HCT116 (cell line): Measurements from ENCODE around the gene CLN5. TPM values are rescaled to one million over a fixed set of nuclear protein-coding genes. Genes with fewer than 3 reads are reported as not detected.

Source experiments
- ATAC-seq: fragments of 200-7000 bp; cut with Tn5 transposase; 2 replicates; pipeline ENCODE4 v1.9.1; 2020; ENCODE audit warnings: mild to moderate bottlenecking, moderate library complexity
- BruUV-seq: library from RNA; stranded (reverse); fragments of 400-500 nt; replicated peaks from 2 replicates; lab custom pipeline; 2021; lab: Mats Ljungman, UMichigan
- CTCF ChIA-PET: fragments of 300-600 bp; sonication (Branson Sonifier 250); formaldehyde crosslinking; loops from one replicate; lab custom pipeline; 2021; ENCODE audit warnings: antibody characterized with exemption; lab: Charles Lee
- POLR2A ChIA-PET: fragments of 300-600, 350-600 bp; sonication (Branson Sonifier 250); formaldehyde crosslinking; loops from one replicate; lab custom pipeline; 2021; ENCODE audit warnings: antibody characterized with exemption; lab: Charles Lee
- RAD21 ChIA-PET, 2 experiments: fragments of 300-600 bp; sonication (Branson Sonifier 250); formaldehyde crosslinking; loops; one replicate each; lab custom pipeline; 2023; ENCODE audit warnings: low total read pairs in 2 of 2; ENCODE audit not compliant: uncharacterized antibody in 2 of 2, unreplicated experiment in 2 of 2, low non-redundant PET in 1 of 2; lab: Charles Lee
- DNase-seq: peaks from one replicate; pipeline ENCODE4 v3.0.0-alpha.2; 2010; ENCODE audit warnings: low read depth, low spot score
- H2AFZ ChIP-seq: fragments of 200-600 bp; shearing (Covaris generic), sonication (generic); 2 replicates; pipeline ENCODE4 v1.6.1; 2017; ENCODE audit warnings: low read depth, mixed run types, mixed read lengths, antibody characterized with exemption, low read length; ENCODE audit not compliant: poor library complexity, severe bottlenecking
- H3K27ac ChIP-seq: 2 replicates; pipeline ENCODE4 v1.5.1; 2012; ENCODE audit warnings: low read depth, low read length
- H3K27me3 ChIP-seq: fragments of 200-600 bp; sonication (generic); 2 replicates; pipeline ENCODE4 v1.6.1; 2016; ENCODE audit warnings: mixed run types, low read length, mixed read lengths; ENCODE audit not compliant: insufficient read depth
- H3K36me3 ChIP-seq, 2 experiments: fragments of 200-500 bp in 1 of 2; fragments of 200-600 bp in 1 of 2; sonication (Bioruptor generic) in 1 of 2; sonication (generic) in 1 of 2; 2 replicates each; pipeline versions ENCODE4 v1.5.1 to v1.6.1; 2014 to 2016; ENCODE audit warnings: low read length in 2 of 2, inconsistent platforms in 1 of 2, mixed read lengths in 1 of 2, mixed run types in 1 of 2; ENCODE audit not compliant: insufficient read depth in 2 of 2, control insufficient read depth in 1 of 2
- H3K4me1 ChIP-seq, 2 experiments: fragments of 200-600 bp in 1 of 2; sonication (generic) in 1 of 2; 2 replicates each; pipeline versions ENCODE4 v1.5.1 to v1.6.1; 2012 to 2017; ENCODE audit warnings: low read length in 2 of 2, inconsistent platforms in 1 of 2, mild to moderate bottlenecking in 1 of 2, mixed read lengths in 1 of 2, mixed run types in 1 of 2, moderate library complexity in 1 of 2; ENCODE audit not compliant: insufficient read depth in 2 of 2, control insufficient read depth in 1 of 2
- H3K4me2 ChIP-seq: fragments of 200-600 bp; sonication (generic); 2 replicates; pipeline ENCODE4 v1.6.1; 2017; ENCODE audit warnings: mixed run types, low read length, mixed read lengths
- H3K4me3 ChIP-seq, 2 experiments: fragments of 200-600 bp in 1 of 2; sonication (generic) in 1 of 2; replicated peaks in 1 of 2; 2 replicates each; pipeline ENCODE4 v1.5.1; 2011 to 2016; ENCODE audit warnings: low read length in 2 of 2, control low read depth in 1 of 2, low read depth in 1 of 2, mild to moderate bottlenecking in 1 of 2, mixed read lengths in 1 of 2, mixed run types in 1 of 2
- H3K79me2 ChIP-seq: fragments of 200-600 bp; sonication (generic); 2 replicates; pipeline ENCODE4 v1.6.1; 2017; ENCODE audit warnings: mild to moderate bottlenecking, mixed run types, low read length, moderate library complexity, mixed read lengths; ENCODE audit not compliant: insufficient read depth
- H3K9ac ChIP-seq: fragments of 200-600 bp; sonication (generic); 2 replicates; pipeline ENCODE4 v1.6.1; 2016; ENCODE audit warnings: low read length, mixed read lengths
- H3K9me2 ChIP-seq: fragments of 200-600 bp; sonication (generic), shearing (Covaris generic); 2 replicates; pipeline ENCODE4 v1.6.1; 2017; ENCODE audit warnings: mixed run types, mild to moderate bottlenecking, moderate library complexity; ENCODE audit not compliant: insufficient read depth
- H3K9me3 ChIP-seq, 2 experiments: fragments of 200-500 bp in 1 of 2; fragments of 200-600 bp in 1 of 2; sonication (Bioruptor generic) in 1 of 2; sonication (generic) in 1 of 2; 2 replicates each; pipeline ENCODE4 v1.6.1; 2014 to 2017; ENCODE audit warnings: low read length in 2 of 2, mixed read lengths in 2 of 2, inconsistent platforms in 1 of 2, low read depth in 1 of 2, mild to moderate bottlenecking in 1 of 2, mixed run types in 1 of 2, moderate library complexity in 1 of 2; ENCODE audit not compliant: control insufficient read depth in 1 of 2, insufficient read depth in 1 of 2
- H4K20me1 ChIP-seq: fragments of 200-600 bp; sonication (generic), shearing (Covaris generic); 2 replicates; pipeline ENCODE4 v1.6.1; 2017; ENCODE audit warnings: mixed run types, mild to moderate bottlenecking, moderate library complexity; ENCODE audit not compliant: insufficient read depth
- CBX3 ChIP-seq: IDR thresholded peaks from 2 replicates; pipeline ENCODE4 v1.6.1; 2012; ENCODE audit warnings: low read depth
- CTCF ChIP-seq, 3 experiments: fragments of 200-600 bp in 1 of 3; sonication (generic) in 1 of 3; IDR thresholded peaks in 2 of 3; conservative IDR thresholded peaks in 1 of 3; 2 replicates each; pipeline ENCODE4 v1.5.1; 2012 to 2017; ENCODE audit warnings: low read depth in 2 of 3, low read length in 2 of 3, antibody characterized with exemption in 1 of 3, borderline replicate concordance in 1 of 3, control low read depth in 1 of 3, mild to moderate bottlenecking in 1 of 3, mixed read lengths in 1 of 3, mixed run types in 1 of 3, moderate library complexity in 1 of 3; ENCODE audit not compliant: insufficient read depth in 1 of 3
- EZH2 ChIP-seq: fragments of 200-600 bp; sonication (generic); IDR thresholded peaks from 2 replicates; pipeline ENCODE4 v1.6.1; 2017; ENCODE audit warnings: antibody characterized with exemption, mixed run types
- FOSL1 ChIP-seq: IDR thresholded peaks from 2 replicates; pipeline ENCODE4 v1.6.1; 2012; ENCODE audit warnings: low read depth
- POLR2A ChIP-seq: IDR thresholded peaks from 2 replicates; pipeline ENCODE4 v1.7.0; 2011; ENCODE audit warnings: borderline replicate concordance; ENCODE audit not compliant: insufficient read depth, insufficient read length; ENCODE audit errors: extremely low read depth
- POLR2AphosphoS5 ChIP-seq: IDR thresholded peaks from 2 replicates; pipeline ENCODE4 v1.6.1; 2011; ENCODE audit warnings: mild to moderate bottlenecking, low read depth, low read length, moderate library complexity
- REST ChIP-seq: IDR thresholded peaks from 2 replicates; pipeline ENCODE4 v1.6.1; 2012; ENCODE audit warnings: low read depth
- SIN3A ChIP-seq: IDR thresholded peaks from 2 replicates; pipeline ENCODE4 v1.6.1; 2012; ENCODE audit warnings: low read depth
- TCF7L2 ChIP-seq: IDR thresholded peaks from 2 replicates; pipeline ENCODE4 v1.7.0; 2011; ENCODE audit warnings: borderline replicate concordance, inconsistent platforms; ENCODE audit not compliant: insufficient read depth, insufficient read length; ENCODE audit errors: extremely low read depth
- YY1 ChIP-seq: IDR thresholded peaks from 2 replicates; pipeline ENCODE4 v1.6.1; 2011; ENCODE audit warnings: low read length, low read depth, moderate library complexity, mild to moderate bottlenecking; ENCODE audit not compliant: insufficient replicate concordance; ENCODE audit errors: extremely low read depth
- ZBTB33 ChIP-seq: IDR thresholded peaks from 2 replicates; pipeline ENCODE4 v1.6.1; 2011; ENCODE audit warnings: mild to moderate bottlenecking, low read length, moderate library complexity; ENCODE audit not compliant: insufficient replicate concordance; ENCODE audit errors: extremely low read depth
- ZFX ChIP-seq: fragments of 450-650 bp; IDR thresholded peaks from 2 replicates; pipeline ENCODE4 v1.6.1; 2017
- intact Hi-C: fragments of 100-400 bp; cut with micrococcal nuclease; formaldehyde crosslinking; loops from 2 replicates; pipeline ENCODE4 v1.10.0; 2022
- total RNA-seq: library from RNA; stranded (reverse); gene quantifications from one replicate; pipeline ENCODE4 v1.2.1, GENCODE V29; 2021; ENCODE audit not compliant: unreplicated experiment

CLN5 gene
- total RNA-seq, 1 experiment from 2014 or later, result 21.4 TPM

GRCh38 chr13:77047649-77048343 is 55.9 kb downstream of the CLN5 start:
- TF ChIP-seq FOSL1, result no peak
- no peak for TF ChIP-seq ZFX
- TF ChIP-seq TCF7L2, result no peak
- TF ChIP-seq CTCF (IDR thresholded peaks at IDR 0.05 in 2 of 3, conservative IDR thresholded peaks at IDR 0.05 in 1 of 3; ENCODE audit: borderline replicate concordance in 1 of 3, insufficient read depth in 1 of 3, low read depth in 2 of 3, low read length in 2 of 3), result no peak
- TF ChIP-seq POLR2AphosphoS5, result no peak
- no peak for TF ChIP-seq YY1
- no peak for TF ChIP-seq ZBTB33
- no peak for TF ChIP-seq EZH2
- no peak for TF ChIP-seq SIN3A
- no peak for TF ChIP-seq POLR2A
- no peak for TF ChIP-seq CBX3
- no peak for TF ChIP-seq REST
- H3K27ac ChIP-seq, result no peak overlapping the region
- H3K79me2 ChIP-seq, result no peaks in the 10 kb centered on the region
- no peak overlapping the region for H3K4me3 ChIP-seq
- ATAC-seq (no peak), DNase-seq (no peak)
- ChIA-PET POLR2A (no interaction called here), CTCF (no interaction called here), RAD21 (no interaction called here)
- H3K4me1 ChIP-seq, result no peaks in the 10 kb centered on the region
- peaks cover 10 to 17% of the 10 kb centered on the region in 2 experiments; a peak in 3 of 4 replicates for H3K36me3 ChIP-seq
- H3K9ac ChIP-seq, result no peak overlapping the region
- no peak overlapping the region for H2AFZ ChIP-seq
- no peaks in the 10 kb centered on the region for H3K27me3 ChIP-seq
- no peaks in the 10 kb centered on the region for H3K9me2 ChIP-seq
- no TSS peak for BruUV-seq
- H4K20me1 ChIP-seq, result no peaks in the 10 kb centered on the region
- intact Hi-C loops, result no loop called here
- no peak overlapping the region for H3K4me2 ChIP-seq
- no peaks in the 10 kb centered on the region for H3K9me3 ChIP-seq
